OCI-LY3 (cell line): ENCODE data around the gene RAB9B.

ENCODE experiments used
- CTCF ChIP-seq: fragments of 200-600, 300-600 bp; sonication (generic); IDR thresholded peaks from 2 replicates; pipeline ENCODE4 v1.5.1; 2014; ENCODE audit warnings: antibody characterized with exemption, low read length, low read depth
- EZH2phosphoT487 ChIP-seq: fragments of 200-600 bp; shearing (Covaris generic); IDR thresholded peaks from 2 replicates; pipeline ENCODE4 v1.6.1; 2018; ENCODE audit warnings: antibody characterized with exemption, mixed run types, low read depth

- TF ChIP-seq CTCF (no peak), EZH2phosphoT487 (no peak)
Observed at GRCh38 chrX:103782640-103783039, 49.4 kb downstream of the RAB9B start.
